Measurements from ENCODE around the gene MSL1. TPM values are rescaled to one million over a fixed set of nuclear protein-coding genes. Genes with fewer than 3 reads are reported as not detected.
A peak's percentile ranks its signal among the peaks of the same experiment; 100 is the strongest.

MSL1 gene
- total RNA-seq, 2 donors from 2014 or later, result 95.4 to 108 TPM

- H3K36me3 ChIP-seq (ENCODE audit: control insufficient read depth, insufficient read depth, low read length), result peaks cover 1% of the 10 kb centered on the region
- Mint-ChIP-seq H3K36me3 (ENCODE audit: low read depth) (peaks cover 31% of the 10 kb centered on the region), H3K9me3 (no peaks in the 10 kb centered on the region), H3K4me3 (no peak overlapping the region), H3K27ac (no peak overlapping the region), H3K27me3 (ENCODE audit: insufficient read depth) (no peaks in the 10 kb centered on the region), H3K4me1 (no peaks in the 10 kb centered on the region)
- no peak overlapping the region for H3K9ac ChIP-seq (ENCODE audit: extremely low read depth, low read length, poor library complexity, severe bottlenecking)
- no peaks in the 10 kb centered on the region for H3K9me3 ChIP-seq (ENCODE audit: control insufficient read depth, low read length)
- no peak overlapping the region for H3K27ac ChIP-seq (ENCODE audit: low read depth, low read length)
- 78% methylated on average over 2 of the region's 3 CpGs; no CpG with 5 or more reads in 1 of the 2 experiments for WGBS, 2 experiments (ENCODE audit: insufficient coverage in 1 of 2, insufficient read length in 1 of 2)
- no peaks in the 10 kb centered on the region for H3K27me3 ChIP-seq (ENCODE audit: control insufficient read depth, insufficient read depth, low read length, poor library complexity, severe bottlenecking)
- TF ChIP-seq CTCF (conservative IDR thresholded peaks at IDR 0.05), result no peak
- no peak for DNase-seq
- H3K4me1 ChIP-seq (ENCODE audit: control insufficient read depth, insufficient read depth, low read length), result no peaks in the 10 kb centered on the region
- H3K4me3 ChIP-seq (ENCODE audit: low read length), result no peak overlapping the region
Observed at GRCh38 chr17:40092581-40092980, 29.2 kb upstream of the MSL1 start.

- Histone ChIP-seq H3K27ac (ENCODE audit: low read depth, low read length) (no peak overlapping the region), H3K9ac (ENCODE audit: extremely low read depth, low read length, poor library complexity, severe bottlenecking) (no peak overlapping the region)
Observed at GRCh38 chr17:40093005-40093579, 28.7 kb upstream of the MSL1 start.

GRCh38 chr17:40093580-40094201, 28.1 kb upstream of the MSL1 start:
- Histone ChIP-seq H3K27me3 (ENCODE audit: control insufficient read depth, insufficient read depth, low read length, poor library complexity, severe bottlenecking) (no peaks in the 10 kb centered on the region), H3K9ac (ENCODE audit: extremely low read depth, low read length, poor library complexity, severe bottlenecking) (no peak overlapping the region), H3K9me3 (ENCODE audit: control insufficient read depth, low read length) (no peaks in the 10 kb centered on the region), H3K27ac (ENCODE audit: low read depth, low read length) (no peak overlapping the region), H3K36me3 (ENCODE audit: control insufficient read depth, insufficient read depth, low read length) (no peaks in the 10 kb centered on the region), H3K4me1 (ENCODE audit: control insufficient read depth, insufficient read depth, low read length) (no peaks in the 10 kb centered on the region), H3K4me3 (ENCODE audit: low read length) (no peak overlapping the region)
- H3K4me3 Mint-ChIP-seq, result no peak overlapping the region
- peaks cover 9% of the 10 kb centered on the region for H3K4me1 Mint-ChIP-seq
- H3K27me3 Mint-ChIP-seq (ENCODE audit: insufficient read depth), result peaks cover 7% of the 10 kb centered on the region
- peak overlapping the region; percentile 58 for H3K27ac Mint-ChIP-seq
- peaks cover 2% of the 10 kb centered on the region for H3K9me3 Mint-ChIP-seq
- no peak for DNase-seq
- peaks cover 30% of the 10 kb centered on the region for H3K36me3 Mint-ChIP-seq (ENCODE audit: low read depth)
- WGBS, 2 experiments (ENCODE audit: insufficient coverage in 1 of 2, insufficient read length in 1 of 2), result 92 to 93% methylated on average over 13 to 16 of the region's 16 CpGs
- TF ChIP-seq CTCF (conservative IDR thresholded peaks at IDR 0.05), result no peak

More at GRCh38 chr17:40093005-40093579, 28.7 kb upstream of the MSL1 start:
- Histone ChIP-seq H3K4me3 (ENCODE audit: low read length) (no peak overlapping the region), H3K4me1 (ENCODE audit: control insufficient read depth, insufficient read depth, low read length) (no peaks in the 10 kb centered on the region), H3K27me3 (ENCODE audit: control insufficient read depth, insufficient read depth, low read length, poor library complexity, severe bottlenecking) (no peaks in the 10 kb centered on the region), H3K36me3 (ENCODE audit: control insufficient read depth, insufficient read depth, low read length) (no peaks in the 10 kb centered on the region), H3K9me3 (ENCODE audit: control insufficient read depth, low read length) (no peaks in the 10 kb centered on the region)
- Mint-ChIP-seq H3K36me3 (ENCODE audit: low read depth) (peaks cover 31% of the 10 kb centered on the region), H3K9me3 (no peaks in the 10 kb centered on the region), H3K4me1 (peaks cover 3% of the 10 kb centered on the region), H3K4me3 (no peak overlapping the region), H3K27ac (peak overlapping the region; percentile 58), H3K27me3 (ENCODE audit: insufficient read depth) (peaks cover 1% of the 10 kb centered on the region)
- 93 to 94% methylated on average over 26 to 29 of the region's 29 CpGs for WGBS, 2 experiments (ENCODE audit: insufficient coverage in 1 of 2, insufficient read length in 1 of 2)
- DNase-seq, result no peak
- TF ChIP-seq CTCF (conservative IDR thresholded peaks at IDR 0.05), result no peak
